PFSK-1 (cell line): Measurements from ENCODE around the gene C20orf173.

Experiments
- FOXP2 ChIP-seq: optimal IDR thresholded peaks from 2 replicates; pipeline ENCODE3; 2011; ENCODE audit warnings: borderline replicate concordance, control low read depth, inconsistent platforms; ENCODE audit not compliant: insufficient read depth; ENCODE audit errors: extremely low read length, extremely low read depth
- POLR2AphosphoS5 ChIP-seq: IDR thresholded peaks from 2 replicates; pipeline ENCODE4 v1.6.1; 2012; ENCODE audit warnings: low read depth, mild to moderate bottlenecking, control low read depth, low read length, moderate library complexity
- SIN3A ChIP-seq: IDR thresholded peaks from 2 replicates; pipeline ENCODE4 v1.6.1; 2012; ENCODE audit warnings: mild to moderate bottlenecking, low read length, moderate library complexity, borderline replicate concordance; ENCODE audit not compliant: insufficient read depth
- TAF1 ChIP-seq: IDR thresholded peaks from 2 replicates; pipeline ENCODE4 v1.6.1; 2012; ENCODE audit warnings: low read length, control low read depth, borderline replicate concordance; ENCODE audit not compliant: insufficient read depth
- TF ChIP-seq, protein P1 (sequence below), 2 experiments: IDR thresholded peaks; 2 replicates each; pipeline versions ENCODE4 v1.6.1 to v1.8.0; 2011 to 2012; ENCODE audit warnings: low read depth in 2 of 2, low read length in 2 of 2, control low read depth in 1 of 2, inconsistent platforms in 1 of 2, mild to moderate bottlenecking in 1 of 2, moderate library complexity in 1 of 2; ENCODE audit not compliant: insufficient read depth in 1 of 2

DNA sequence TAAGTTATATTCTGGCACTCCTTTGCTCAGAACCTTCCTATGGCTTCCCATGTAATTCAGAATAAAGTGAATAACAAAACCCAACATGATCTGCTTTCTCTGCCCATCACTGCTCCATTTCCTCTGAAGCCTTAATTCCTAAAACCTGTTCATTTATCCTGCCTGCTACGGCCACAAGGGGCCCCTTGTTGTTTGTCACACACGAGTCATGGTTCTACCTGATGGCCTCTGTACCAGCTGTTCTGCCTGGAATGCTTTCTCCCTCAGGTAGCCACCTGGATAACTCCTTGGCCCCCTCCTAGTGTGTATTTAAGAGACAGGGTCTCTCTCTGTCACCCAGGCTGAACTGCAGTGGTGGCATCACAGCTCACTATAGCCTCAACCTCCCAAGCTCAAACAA lies 39.2 kb upstream of the C20orf173 start:
- TF ChIP-seq POLR2AphosphoS5 (no peak), SIN3A (no peak), TAF1 (no peak), FOXP2 (no peak)
- TF ChIP-seq, protein P1, sequence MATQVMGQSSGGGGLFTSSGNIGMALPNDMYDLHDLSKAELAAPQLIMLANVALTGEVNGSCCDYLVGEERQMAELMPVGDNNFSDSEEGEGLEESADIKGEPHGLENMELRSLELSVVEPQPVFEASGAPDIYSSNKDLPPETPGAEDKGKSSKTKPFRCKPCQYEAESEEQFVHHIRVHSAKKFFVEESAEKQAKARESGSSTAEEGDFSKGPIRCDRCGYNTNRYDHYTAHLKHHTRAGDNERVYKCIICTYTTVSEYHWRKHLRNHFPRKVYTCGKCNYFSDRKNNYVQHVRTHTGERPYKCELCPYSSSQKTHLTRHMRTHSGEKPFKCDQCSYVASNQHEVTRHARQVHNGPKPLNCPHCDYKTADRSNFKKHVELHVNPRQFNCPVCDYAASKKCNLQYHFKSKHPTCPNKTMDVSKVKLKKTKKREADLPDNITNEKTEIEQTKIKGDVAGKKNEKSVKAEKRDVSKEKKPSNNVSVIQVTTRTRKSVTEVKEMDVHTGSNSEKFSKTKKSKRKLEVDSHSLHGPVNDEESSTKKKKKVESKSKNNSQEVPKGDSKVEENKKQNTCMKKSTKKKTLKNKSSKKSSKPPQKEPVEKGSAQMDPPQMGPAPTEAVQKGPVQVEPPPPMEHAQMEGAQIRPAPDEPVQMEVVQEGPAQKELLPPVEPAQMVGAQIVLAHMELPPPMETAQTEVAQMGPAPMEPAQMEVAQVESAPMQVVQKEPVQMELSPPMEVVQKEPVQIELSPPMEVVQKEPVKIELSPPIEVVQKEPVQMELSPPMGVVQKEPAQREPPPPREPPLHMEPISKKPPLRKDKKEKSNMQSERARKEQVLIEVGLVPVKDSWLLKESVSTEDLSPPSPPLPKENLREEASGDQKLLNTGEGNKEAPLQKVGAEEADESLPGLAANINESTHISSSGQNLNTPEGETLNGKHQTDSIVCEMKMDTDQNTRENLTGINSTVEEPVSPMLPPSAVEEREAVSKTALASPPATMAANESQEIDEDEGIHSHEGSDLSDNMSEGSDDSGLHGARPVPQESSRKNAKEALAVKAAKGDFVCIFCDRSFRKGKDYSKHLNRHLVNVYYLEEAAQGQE (IDR thresholded peaks at IDR 0.05; ENCODE audit: insufficient read depth in 1 of 2, low read depth in 2 of 2, low read length in 2 of 2) = no peak
